Liver (tissue), 9 donors: ENCODE results near the gene HRH3. TPM values are rescaled to one million over a fixed set of nuclear protein-coding genes. Genes with fewer than 3 reads are reported as not detected.
A peak's percentile ranks its signal among the peaks of the same experiment; 100 is the strongest.

Experiments
- DNase-seq: peaks from one replicate; pipeline ENCODE4 v3.0.0-alpha.2; 2017; ENCODE audit warnings: low spot score
- H3K27ac ChIP-seq, 2 donors: one replicate each; pipeline ENCODE4 v1.7.0; 2013; ENCODE audit warnings: inconsistent platforms in 2 of 2, low read length in 2 of 2, control low read depth in 1 of 2, low read depth in 1 of 2, mild to moderate bottlenecking in 1 of 2
- H3K27me3 ChIP-seq, 4 donors: one replicate each; pipeline versions ENCODE4 v1.6.1 to v1.7.0; 2013; ENCODE audit warnings: low read length in 3 of 4, inconsistent platforms in 1 of 4, mild to moderate bottlenecking in 1 of 4, moderate library complexity in 1 of 4; ENCODE audit not compliant: control insufficient read depth in 4 of 4, insufficient read depth in 4 of 4
- H3K36me3 ChIP-seq, 4 donors: one replicate each; pipeline versions ENCODE4 v1.6.1 to v1.7.0; 2013; ENCODE audit warnings: low read length in 3 of 4, mild to moderate bottlenecking in 3 of 4, low read depth in 1 of 4, moderate library complexity in 1 of 4; ENCODE audit not compliant: control insufficient read depth in 4 of 4, insufficient read depth in 3 of 4
- H3K4me1 ChIP-seq, 4 donors: one replicate each; pipeline versions ENCODE4 v1.6.1 to v1.7.0; 2013; ENCODE audit warnings: low read length in 3 of 4, mild to moderate bottlenecking in 3 of 4, moderate library complexity in 1 of 4; ENCODE audit not compliant: control insufficient read depth in 4 of 4, insufficient read depth in 4 of 4
- H3K4me3 ChIP-seq, 3 donors: one replicate each; pipeline versions ENCODE4 v1.6.1 to v1.7.0; 2013; ENCODE audit warnings: low read length in 3 of 3, control low read depth in 1 of 3, low read depth in 1 of 3, mild to moderate bottlenecking in 1 of 3
- H3K9ac ChIP-seq, 2 donors: one replicate each; pipeline ENCODE4 v1.7.0; 2013; ENCODE audit warnings: low read length in 2 of 2, mild to moderate bottlenecking in 2 of 2, moderate library complexity in 2 of 2, control low read depth in 1 of 2, low read depth in 1 of 2
- H3K9me3 ChIP-seq, 4 donors: one replicate each; pipeline versions ENCODE4 v1.6.1 to v1.7.0; 2013; ENCODE audit warnings: low read length in 3 of 4; ENCODE audit not compliant: control insufficient read depth in 4 of 4
- ATF3 ChIP-seq: IDR thresholded peaks from 2 replicates; pipeline ENCODE4 v1.6.1; 2016; ENCODE audit warnings: antibody characterized with exemption
- CTCF ChIP-seq: fragments of 150-350 bp; IDR thresholded peaks from 2 replicates; pipeline ENCODE4 v1.5.1; 2017; ENCODE audit warnings: improper control_type of control experiment, low read depth, low read length; ENCODE audit not compliant: missing input control
- EGR1 ChIP-seq, 2 donors: IDR thresholded peaks; 2 replicates each; pipeline ENCODE4 v1.6.1; 2016 to 2018; ENCODE audit warnings: antibody characterized with exemption in 2 of 2, low read depth in 2 of 2
- FOXA1 ChIP-seq: IDR thresholded peaks from 2 replicates; pipeline ENCODE4 v1.6.1; 2016; ENCODE audit warnings: antibody characterized with exemption
- FOXA2 ChIP-seq: IDR thresholded peaks from 2 replicates; pipeline ENCODE4 v1.6.1; 2016; ENCODE audit warnings: antibody characterized with exemption
- GABPA ChIP-seq, 2 donors: IDR thresholded peaks in 1 of 2; conservative IDR thresholded peaks in 1 of 2; 2 replicates each; pipeline ENCODE4 v1.6.1; 2016; ENCODE audit warnings: antibody characterized with exemption in 2 of 2, mild to moderate bottlenecking in 1 of 2, moderate library complexity in 1 of 2
- HNF4A ChIP-seq, 2 donors: conservative IDR thresholded peaks; 2 replicates each; pipeline ENCODE4 v1.6.1; 2016; ENCODE audit warnings: antibody characterized with exemption in 2 of 2, mild to moderate bottlenecking in 2 of 2
- HNF4G ChIP-seq: IDR thresholded peaks from 2 replicates; pipeline ENCODE4 v1.6.1; 2016; ENCODE audit warnings: antibody characterized with exemption
- JUND ChIP-seq, 2 donors: IDR thresholded peaks; 2 replicates each; pipeline ENCODE4 v1.6.1; 2016; ENCODE audit warnings: antibody characterized with exemption in 2 of 2
- MAX ChIP-seq: IDR thresholded peaks from 2 replicates; pipeline ENCODE4 v1.6.1; 2016; ENCODE audit warnings: antibody characterized with exemption
- NR2F2 ChIP-seq: IDR thresholded peaks from 2 replicates; pipeline ENCODE4 v1.6.1; 2016; ENCODE audit warnings: antibody characterized with exemption
- RAD21 ChIP-seq, 2 donors: IDR thresholded peaks; 2 replicates each; pipeline ENCODE4 v1.6.1; 2016; ENCODE audit warnings: antibody characterized with exemption in 2 of 2, mild to moderate bottlenecking in 2 of 2
- RXRA ChIP-seq, 2 donors: IDR thresholded peaks; 2 replicates each; pipeline ENCODE4 v1.6.1; 2017 to 2018; ENCODE audit warnings: antibody characterized with exemption in 2 of 2, mild to moderate bottlenecking in 1 of 2
- TAF1 ChIP-seq: conservative IDR thresholded peaks from 2 replicates; pipeline ENCODE4 v1.6.1; 2016; ENCODE audit warnings: antibody characterized with exemption, mild to moderate bottlenecking
- YY1 ChIP-seq: IDR thresholded peaks from 2 replicates; pipeline ENCODE4 v1.6.1; 2016; ENCODE audit warnings: antibody characterized with exemption, mild to moderate bottlenecking
- WGBS: extraction: QIAGEN DNeasy Blood & Tissue Kit; methylation state at CpG from one replicate; pipeline ENCODE4 v1.1.7; 2013; 5-methylcytosine and 5-hydroxymethylcytosine counted together
- polyA plus RNA-seq, 2 donors: library from polyadenylated mRNA; stranded (reverse) in 1 of 2; unstranded in 1 of 2; fragments of 200-250 nt in 1 of 2; fragments of >200 nt in 1 of 2; fragmentation: Nextera tagmentation in 1 of 2; extraction: Ambion mirVana in 1 of 2; gene quantifications; one replicate each; pipeline versions ENCODE4 v1.2.1 to v1.2.3, GENCODE V29; 2013 to 2015
- total RNA-seq, 2 donors: library from RNA; depleted of rRNA; stranded (reverse); fragments of >200 nt; gene quantifications; one replicate each; pipeline ENCODE4 v1.2.3, GENCODE V29; 2014
- TF ChIP-seq, protein P1 (sequence below): IDR thresholded peaks from 2 replicates; pipeline ENCODE4 v1.6.1; 2016; ENCODE audit warnings: antibody characterized with exemption
- TF ChIP-seq, protein P2 (sequence below): IDR thresholded peaks from 2 replicates; pipeline ENCODE4 v1.6.1; 2016; ENCODE audit warnings: antibody characterized with exemption, mild to moderate bottlenecking
- donor health status: healthy.
- donor health status: healthy.
- donor health status: healthy.
- donor health status: healthy.
- donor health status: healthy.

The HRH3 gene
- total and polyA plus RNA-seq, 4 donors = not detected

- TF ChIP-seq YY1 (no peak), RXRA (IDR thresholded peaks at IDR 0.05) (no peak), NR2F2 (no peak), RAD21 (IDR thresholded peaks at IDR 0.05) (no peak), EGR1 (IDR thresholded peaks at IDR 0.05; ENCODE audit: low read depth in 2 of 2) (no peak), JUND (IDR thresholded peaks at IDR 0.05) (no peak), MAX (no peak)
Measured at GRCh38 chr20:62246431-62246830, 26.4 kb upstream of the HRH3 start (continued).

- TF ChIP-seq CTCF = no peak
- TF ChIP-seq HNF4G = no peak
- no peak for TF ChIP-seq EGR1 (IDR thresholded peaks at IDR 0.05; ENCODE audit: low read depth in 2 of 2)
- TF ChIP-seq ATF3 = no peak
- no peak for TF ChIP-seq RAD21 (IDR thresholded peaks at IDR 0.05)
- no peak for TF ChIP-seq MAX
- TF ChIP-seq GABPA (IDR thresholded peaks at IDR 0.05 in 1 of 2, conservative IDR thresholded peaks at IDR 0.05 in 1 of 2) = no peak
- no peak for TF ChIP-seq NR2F2
- TF ChIP-seq RXRA (IDR thresholded peaks at IDR 0.05) = no peak
- no peak for TF ChIP-seq FOXA2
- TF ChIP-seq TAF1 = no peak
- TF ChIP-seq FOXA1 = no peak
- TF ChIP-seq JUND (IDR thresholded peaks at IDR 0.05) = no peak
- Histone ChIP-seq H3K4me1 (peaks cover 11 to 34% (median 21%) of the 10 kb centered on the region in 4 donors), H3K9me3 (no peaks in the 10 kb centered on the region), H3K4me3 (no peak overlapping the region), H3K27me3 (no peaks in the 10 kb centered on the region), H3K9ac (no peak overlapping the region), H3K27ac (no peak overlapping the region), H3K36me3 (peaks cover 0 to 6% (median under 1%) of the 10 kb centered on the region in 4 donors)
- DNase-seq = no peak
- WGBS = 93% methylated on average over 19 of the region's 19 CpGs
Measured at GRCh38 chr20:62245911-62246280, 25.8 kb upstream of the HRH3 start.

DNA sequence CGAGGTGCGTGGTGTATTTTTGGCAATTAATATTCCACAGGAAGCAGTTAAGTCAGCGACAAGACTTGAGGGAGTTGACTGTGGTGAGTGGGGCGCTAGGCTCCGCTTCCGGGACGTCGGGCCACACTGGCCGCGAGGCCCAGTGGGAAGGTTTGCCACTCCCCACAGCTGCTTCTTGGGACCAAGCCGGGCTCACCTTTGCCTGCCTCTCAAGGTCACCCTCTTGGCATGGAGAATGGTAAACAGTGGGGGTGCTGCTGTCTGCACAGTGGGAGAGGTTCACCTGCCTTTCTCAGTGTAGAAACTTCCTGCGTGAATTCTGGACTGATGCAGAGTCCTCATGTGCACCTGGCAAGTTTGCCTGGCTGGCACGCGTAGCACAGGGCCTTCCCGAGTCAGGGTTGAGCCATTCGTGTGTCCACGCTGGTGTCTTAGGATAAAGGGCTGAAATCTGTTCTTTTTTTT, 24.6 kb upstream of the HRH3 start:
- Histone ChIP-seq H3K36me3 (peaks cover 0 to 6% (median under 1%) of the 10 kb centered on the region in 4 donors), H3K9me3 (no peaks in the 10 kb centered on the region), H3K27ac (no peak overlapping the region), H3K4me3 (no peak overlapping the region), H3K9ac (no peak overlapping the region), H3K27me3 (no peaks in the 10 kb centered on the region), H3K4me1 (peaks cover 11 to 35% (median 23%) of the 10 kb centered on the region in 4 donors)
- WGBS = 53% methylated on average over 17 of the region's 17 CpGs
- TF ChIP-seq ATF3 (no peak), EGR1 (IDR thresholded peaks at IDR 0.05; ENCODE audit: low read depth in 2 of 2) (no peak), TAF1 (no peak), FOXA1 (no peak), CTCF (no peak), HNF4G (no peak), JUND (IDR thresholded peaks at IDR 0.05) (no peak), RAD21 (IDR thresholded peaks at IDR 0.05) (no peak), RXRA (IDR thresholded peaks at IDR 0.05) (peak; percentile 30 to 34), HNF4A (conservative IDR thresholded peaks at IDR 0.05) (peak in 1 of 2 donors; percentile 30), YY1 (no peak)
- TF ChIP-seq, protein P1, sequence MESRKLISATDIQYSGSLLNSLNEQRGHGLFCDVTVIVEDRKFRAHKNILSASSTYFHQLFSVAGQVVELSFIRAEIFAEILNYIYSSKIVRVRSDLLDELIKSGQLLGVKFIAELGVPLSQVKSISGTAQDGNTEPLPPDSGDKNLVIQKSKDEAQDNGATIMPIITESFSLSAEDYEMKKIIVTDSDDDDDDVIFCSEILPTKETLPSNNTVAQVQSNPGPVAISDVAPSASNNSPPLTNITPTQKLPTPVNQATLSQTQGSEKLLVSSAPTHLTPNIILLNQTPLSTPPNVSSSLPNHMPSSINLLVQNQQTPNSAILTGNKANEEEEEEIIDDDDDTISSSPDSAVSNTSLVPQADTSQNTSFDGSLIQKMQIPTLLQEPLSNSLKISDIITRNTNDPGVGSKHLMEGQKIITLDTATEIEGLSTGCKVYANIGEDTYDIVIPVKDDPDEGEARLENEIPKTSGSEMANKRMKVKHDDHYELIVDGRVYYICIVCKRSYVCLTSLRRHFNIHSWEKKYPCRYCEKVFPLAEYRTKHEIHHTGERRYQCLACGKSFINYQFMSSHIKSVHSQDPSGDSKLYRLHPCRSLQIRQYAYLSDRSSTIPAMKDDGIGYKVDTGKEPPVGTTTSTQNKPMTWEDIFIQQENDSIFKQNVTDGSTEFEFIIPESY = no peak
- TF ChIP-seq, protein P2, sequence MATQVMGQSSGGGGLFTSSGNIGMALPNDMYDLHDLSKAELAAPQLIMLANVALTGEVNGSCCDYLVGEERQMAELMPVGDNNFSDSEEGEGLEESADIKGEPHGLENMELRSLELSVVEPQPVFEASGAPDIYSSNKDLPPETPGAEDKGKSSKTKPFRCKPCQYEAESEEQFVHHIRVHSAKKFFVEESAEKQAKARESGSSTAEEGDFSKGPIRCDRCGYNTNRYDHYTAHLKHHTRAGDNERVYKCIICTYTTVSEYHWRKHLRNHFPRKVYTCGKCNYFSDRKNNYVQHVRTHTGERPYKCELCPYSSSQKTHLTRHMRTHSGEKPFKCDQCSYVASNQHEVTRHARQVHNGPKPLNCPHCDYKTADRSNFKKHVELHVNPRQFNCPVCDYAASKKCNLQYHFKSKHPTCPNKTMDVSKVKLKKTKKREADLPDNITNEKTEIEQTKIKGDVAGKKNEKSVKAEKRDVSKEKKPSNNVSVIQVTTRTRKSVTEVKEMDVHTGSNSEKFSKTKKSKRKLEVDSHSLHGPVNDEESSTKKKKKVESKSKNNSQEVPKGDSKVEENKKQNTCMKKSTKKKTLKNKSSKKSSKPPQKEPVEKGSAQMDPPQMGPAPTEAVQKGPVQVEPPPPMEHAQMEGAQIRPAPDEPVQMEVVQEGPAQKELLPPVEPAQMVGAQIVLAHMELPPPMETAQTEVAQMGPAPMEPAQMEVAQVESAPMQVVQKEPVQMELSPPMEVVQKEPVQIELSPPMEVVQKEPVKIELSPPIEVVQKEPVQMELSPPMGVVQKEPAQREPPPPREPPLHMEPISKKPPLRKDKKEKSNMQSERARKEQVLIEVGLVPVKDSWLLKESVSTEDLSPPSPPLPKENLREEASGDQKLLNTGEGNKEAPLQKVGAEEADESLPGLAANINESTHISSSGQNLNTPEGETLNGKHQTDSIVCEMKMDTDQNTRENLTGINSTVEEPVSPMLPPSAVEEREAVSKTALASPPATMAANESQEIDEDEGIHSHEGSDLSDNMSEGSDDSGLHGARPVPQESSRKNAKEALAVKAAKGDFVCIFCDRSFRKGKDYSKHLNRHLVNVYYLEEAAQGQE = no peak
- DNase-seq = no peak
